Measurements from ENCODE around the gene POC1B. TPM values are rescaled to one million over a fixed set of nuclear protein-coding genes. Genes with fewer than 3 reads are reported as not detected.

POC1B gene
- total RNA-seq, 1 experiment from 2014 or later, result 9.6 TPM

- no peak for DNase-seq (ENCODE audit: low spot score)
These were observed 28.4 kb downstream of the POC1B start for GRCh38 chr12:89497467-89497866.

GRCh38 chr12:89497005-89497404 lies 28.8 kb downstream of the POC1B start:
- DNase-seq (ENCODE audit: low spot score), result no peak

DNA sequence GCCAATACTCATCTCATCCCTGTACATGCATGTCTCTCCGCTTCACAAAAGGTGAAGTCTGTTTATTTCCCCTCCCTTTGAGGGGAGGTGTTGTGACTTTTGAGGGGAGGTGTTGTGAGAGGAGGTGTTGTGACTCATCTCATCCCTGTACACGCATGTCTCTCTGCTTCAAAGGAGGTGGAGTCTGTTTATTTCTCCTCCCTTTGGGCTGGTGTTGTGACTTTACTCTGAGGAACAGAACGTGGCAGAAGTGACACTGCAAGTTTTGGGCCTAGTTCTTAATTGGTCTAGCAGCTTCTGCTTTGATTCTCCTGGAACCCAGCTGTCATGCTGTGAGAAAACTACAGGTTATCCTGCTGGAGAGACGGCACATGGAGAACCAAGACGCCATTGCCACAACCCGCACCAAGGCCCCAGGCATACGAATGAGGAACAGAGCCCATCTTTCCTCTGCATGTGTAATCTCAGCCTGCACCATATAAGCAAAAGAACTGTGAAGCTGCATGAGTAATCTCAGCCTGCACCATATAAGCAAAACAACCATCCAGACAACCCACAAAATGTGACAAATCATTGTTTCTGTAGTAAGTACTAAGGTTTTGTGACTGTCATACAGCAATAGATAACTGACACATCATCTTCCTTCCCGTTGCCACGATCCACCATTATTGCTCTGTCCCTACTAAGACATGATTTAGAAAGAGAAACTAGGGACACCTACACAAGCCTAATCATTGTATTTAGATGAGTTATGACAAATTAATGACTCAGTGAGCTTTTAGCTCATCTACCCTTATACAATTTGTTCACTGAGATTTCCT lies 31.2 kb downstream of the POC1B start:
- DNase-seq (ENCODE audit: low spot score), result no peak

DNA sequence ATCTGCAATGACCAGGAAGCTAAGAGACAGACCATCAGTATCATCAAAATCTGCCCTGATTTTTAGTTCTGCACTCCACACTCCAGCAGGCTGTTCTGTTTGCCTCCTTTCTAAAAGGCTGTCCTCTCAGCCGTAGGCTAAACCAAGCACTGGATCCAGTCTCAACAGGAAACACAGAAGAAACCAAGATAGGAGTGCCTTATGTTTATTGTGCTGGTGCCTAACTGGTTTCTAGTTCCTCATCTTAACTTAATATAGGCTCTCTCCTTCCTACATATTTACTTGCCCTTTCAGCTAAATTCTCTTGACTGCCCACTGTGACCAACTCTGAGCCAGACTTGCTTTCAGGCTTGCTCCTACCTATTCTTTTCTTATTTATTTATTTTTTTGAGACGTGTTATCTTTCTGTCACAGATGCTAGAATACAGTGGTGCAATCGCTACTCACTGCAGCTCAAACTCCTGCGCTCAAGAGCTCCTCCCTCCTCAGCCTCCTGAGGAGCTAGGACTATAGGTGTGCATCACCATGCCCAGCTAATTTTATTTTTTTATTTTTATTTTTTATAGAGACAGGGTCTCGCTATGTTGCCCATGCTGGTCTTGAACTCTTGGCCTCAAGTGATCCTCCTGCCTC lies 32.1 kb downstream of the POC1B start:
- DNase-seq (ENCODE audit: low spot score), result no peak

GRCh38 chr12:89492883-89493282 lies 33.0 kb downstream of the POC1B start:
- DNase-seq (ENCODE audit: low spot score), result peak; percentile 57

- DNase-seq (ENCODE audit: low spot score), result peak; percentile 23
These were observed 34.9 kb downstream of the POC1B start for GRCh38 chr12:89490922-89491321.

DNA sequence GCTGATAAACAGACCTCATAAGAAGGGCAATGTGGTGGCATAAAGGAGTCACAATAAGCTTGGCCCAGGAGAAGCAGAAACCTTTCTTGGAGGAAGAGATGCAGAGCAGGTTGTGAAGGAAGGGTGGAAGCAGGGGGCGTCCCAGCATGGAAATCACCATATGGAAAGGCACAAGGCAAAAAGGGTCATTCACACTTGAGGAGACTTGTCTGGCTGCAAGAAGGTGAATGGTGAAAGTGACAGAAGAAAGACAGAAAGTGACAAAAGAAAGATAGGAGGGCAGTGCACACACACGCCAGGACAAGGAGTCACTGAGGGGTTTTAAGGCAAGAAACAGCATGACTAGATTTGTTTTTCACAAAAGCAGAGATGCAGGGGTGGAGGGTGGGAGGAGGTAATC lies 39.6 kb downstream of the POC1B start:
- no peak for DNase-seq (ENCODE audit: low spot score)

GRCh38 chr12:89484470-89484869 lies 41.4 kb downstream of the POC1B start:
- DNase-seq (ENCODE audit: low spot score), result no peak

GRCh38 chr12:89481213-89481914 lies 44.5 kb downstream of the POC1B start:
- DNase-seq (ENCODE audit: low spot score), result no peak

DNA sequence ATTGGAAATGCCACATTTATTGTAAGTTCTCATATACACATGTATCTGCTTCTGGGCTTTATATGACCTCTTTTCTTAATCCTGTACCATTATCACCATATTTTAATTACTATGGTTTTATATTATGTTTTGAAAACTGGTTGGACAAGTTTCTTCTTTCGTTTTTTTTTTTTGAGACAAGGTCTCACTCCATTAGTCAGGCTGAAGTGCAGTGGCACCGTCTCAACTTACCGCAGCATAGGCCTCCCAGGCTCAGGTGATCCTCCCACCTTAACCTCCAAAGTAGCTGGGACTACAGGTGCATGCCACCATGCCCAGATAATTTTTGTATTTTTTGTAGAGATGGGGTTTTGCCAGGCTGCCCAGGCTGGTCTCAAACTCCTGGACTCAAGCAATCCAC lies 45.9 kb downstream of the POC1B start:
- no peak for DNase-seq (ENCODE audit: low spot score)

GRCh38 chr12:89477633-89478279 lies 48.1 kb downstream of the POC1B start:
- no peak for DNase-seq (ENCODE audit: low spot score)

- DNase-seq (ENCODE audit: low spot score), result no peak
These were observed 48.8 kb downstream of the POC1B start for GRCh38 chr12:89476904-89477595.

GRCh38 chr12:89476232-89476631 lies 49.6 kb downstream of the POC1B start:
- DNase-seq (ENCODE audit: low spot score), result no peak

GRCh38 chr12:89475203-89475990 lies 50.5 kb downstream of the POC1B start:
- DNase-seq (ENCODE audit: low spot score), result no peak

GRCh38 chr12:89474615-89475014 lies 51.2 kb downstream of the POC1B start:
- DNase-seq (ENCODE audit: low spot score), result no peak

- no peak for DNase-seq (ENCODE audit: low spot score)
These were observed 53.3 kb downstream of the POC1B start for GRCh38 chr12:89472508-89472907.

GRCh38 chr12:89470741-89471509 lies 54.9 kb downstream of the POC1B start:
- peak; percentile 74 for DNase-seq (ENCODE audit: low spot score)

DNA sequence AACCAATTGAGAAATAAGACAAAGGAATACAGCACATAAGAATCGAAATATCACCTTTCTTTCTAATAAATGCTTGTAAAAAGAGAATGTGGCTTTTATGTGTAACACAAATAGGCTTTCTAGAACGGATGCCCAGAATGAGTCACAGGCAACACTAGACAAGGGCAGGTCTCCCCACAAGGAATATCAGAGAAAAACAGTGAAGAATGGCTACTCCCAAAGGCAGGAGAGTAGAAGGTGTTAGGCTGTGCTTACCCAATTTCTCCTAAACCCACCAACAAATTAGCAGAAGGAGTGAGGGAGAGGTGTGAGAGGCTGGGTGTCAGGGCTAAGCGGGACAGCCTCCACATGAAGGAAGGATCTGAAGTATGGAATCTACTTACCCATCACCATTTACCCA lies 56.5 kb downstream of the POC1B start:
- no peak for DNase-seq (ENCODE audit: low spot score)

DNA sequence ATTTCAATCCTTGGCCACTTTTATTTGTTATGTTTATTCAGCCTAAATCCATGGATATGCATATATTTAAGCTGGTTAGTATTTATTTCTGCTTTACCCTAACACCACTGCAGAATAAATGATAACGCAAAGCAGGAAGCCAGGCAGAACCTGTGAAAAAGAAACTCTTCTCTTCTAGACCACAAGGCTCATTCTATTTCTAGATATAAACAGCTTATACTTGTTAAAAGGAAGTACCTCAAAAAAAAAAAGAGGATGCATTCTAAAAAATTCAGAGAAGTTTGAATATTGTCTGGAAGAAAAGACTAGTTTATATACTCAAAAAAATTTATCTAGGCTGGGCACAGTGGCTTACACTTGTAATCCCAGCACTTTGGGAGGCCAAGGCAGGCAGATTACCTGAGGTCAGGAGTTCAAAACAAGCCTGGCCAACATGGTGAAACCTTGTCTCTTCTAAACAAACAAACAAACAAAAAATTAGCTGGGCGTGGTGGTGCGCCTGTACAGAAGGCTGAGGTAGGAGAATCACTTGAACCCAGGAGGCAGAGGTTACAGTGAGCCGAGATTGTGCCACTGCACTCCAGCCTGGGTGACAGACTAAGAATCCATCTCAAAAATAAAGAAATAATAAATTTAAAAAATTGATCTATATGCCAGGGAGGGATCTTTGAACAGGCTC lies 57.1 kb downstream of the POC1B start:
- DNase-seq (ENCODE audit: low spot score), result no peak

Measured in HT-29 (cell line).